ENCODE data around the gene PUDP.
"Not testable (repeated sequence)": the region's sequence is repeated elsewhere in the genome, so short reads cannot be mapped to it uniquely, and the experiment has no call there.

PUDP gene

DNA sequence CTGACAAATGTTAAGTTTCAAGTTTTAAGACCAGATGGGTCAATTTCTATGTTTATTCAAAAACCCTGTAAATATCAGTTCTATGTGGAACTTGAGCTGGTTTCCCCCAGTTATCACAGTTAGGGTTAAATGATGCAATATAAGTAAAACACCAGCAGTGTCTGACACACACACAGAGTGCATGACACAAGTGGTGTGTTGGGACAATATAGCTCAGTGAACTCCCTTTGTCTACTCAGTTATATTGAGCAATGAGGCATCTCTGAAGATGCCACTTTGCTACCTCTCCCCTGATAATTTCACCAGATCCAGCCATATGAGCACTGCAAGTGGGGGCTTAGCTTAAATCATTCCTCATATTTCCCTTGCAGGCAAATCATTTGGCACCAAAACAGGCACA lies 140.6 kb downstream of the PUDP start:
- not testable (repeated sequence) for H3K9me2 ChIP-seq (replicated peaks; ENCODE audit: control insufficient read depth, low read length); H3K79me2 ChIP-seq (ENCODE audit: control insufficient read depth, low read length); H3K4me3 ChIP-seq (ENCODE audit: low read length); H3K4me1 ChIP-seq (ENCODE audit: control insufficient read depth, low read length); H3F3A ChIP-seq (ENCODE audit: control insufficient read depth, insufficient read depth); H3K27ac ChIP-seq (ENCODE audit: low read depth, low read length); H4K20me1 ChIP-seq (ENCODE audit: control insufficient read depth, insufficient read depth, low read depth, low read length); H3K4me2 ChIP-seq (ENCODE audit: low read length); H3K36me3 ChIP-seq (ENCODE audit: control insufficient read depth, low read length); H3K27me3 ChIP-seq (ENCODE audit: control insufficient read depth, low read length); H3K9me3 ChIP-seq (ENCODE audit: control insufficient read depth, insufficient read depth, low read length)

All from DOHH2 (cell line).